HG03571 (cell line): ENCODE data around the gene DYNC1H1.
"Not testable (repeated sequence)": the region's sequence is repeated elsewhere in the genome, so short reads cannot be mapped to it uniquely, and the experiment has no call there.

Experiments
- ATAC-seq: cut with Tn5 transposase; IDR thresholded peaks from one replicate; pipeline ENCODE4 v1.9.1; 2021; ENCODE audit not compliant: unreplicated experiment

DYNC1H1 gene

GRCh38 chr14:101963052-101963451 lies 1.3 kb upstream of the DYNC1H1 start:
- ATAC-seq: no peak

GRCh38 chr14:101963656-101964296 lies 597 bp upstream of the DYNC1H1 start:
- no peak for ATAC-seq

GRCh38 chr14:101965181-101965544 lies 790 bp downstream of the DYNC1H1 start:
- peak; percentile 40 for ATAC-seq

- ATAC-seq: no peak
Observed at GRCh38 chr14:101965770-101966722, 1.7 kb downstream of the DYNC1H1 start.

GRCh38 chr14:101966742-101967141 lies 2.4 kb downstream of the DYNC1H1 start:
- no peak for ATAC-seq

- no peak for ATAC-seq
Observed at GRCh38 chr14:101968186-101968585, 3.8 kb downstream of the DYNC1H1 start.

GRCh38 chr14:101969481-101969880 lies 5.1 kb downstream of the DYNC1H1 start:
- no peak for ATAC-seq

- no peak for ATAC-seq
Observed at GRCh38 chr14:101970830-101971400, 6.5 kb downstream of the DYNC1H1 start.

- ATAC-seq: not testable (repeated sequence)
Observed at GRCh38 chr14:101971458-101971857, 7.1 kb downstream of the DYNC1H1 start.

GRCh38 chr14:101972126-101972866 lies 7.9 kb downstream of the DYNC1H1 start:
- ATAC-seq: no peak

- ATAC-seq: no peak
Observed at GRCh38 chr14:101973356-101973755, 9.0 kb downstream of the DYNC1H1 start.

- no peak for ATAC-seq
Observed at GRCh38 chr14:101975231-101975630, 10.9 kb downstream of the DYNC1H1 start.

GRCh38 chr14:101977311-101978071 lies 13.1 kb downstream of the DYNC1H1 start:
- ATAC-seq: no peak

- no peak for ATAC-seq
Observed at GRCh38 chr14:101979666-101980065, 15.3 kb downstream of the DYNC1H1 start.

GRCh38 chr14:101980251-101980650 lies 15.9 kb downstream of the DYNC1H1 start:
- no peak for ATAC-seq

GRCh38 chr14:101980700-101981099 lies 16.3 kb downstream of the DYNC1H1 start:
- ATAC-seq: peak; percentile 88

- ATAC-seq: no peak
Observed at GRCh38 chr14:101982621-101983020, 18.2 kb downstream of the DYNC1H1 start.

GRCh38 chr14:101984831-101985230 lies 20.5 kb downstream of the DYNC1H1 start:
- ATAC-seq: not testable (repeated sequence)

- no peak for ATAC-seq
Observed at GRCh38 chr14:101985957-101986356, 21.6 kb downstream of the DYNC1H1 start.

GRCh38 chr14:101986953-101987352 lies 22.6 kb downstream of the DYNC1H1 start:
- ATAC-seq: no peak
